ENCODE measurements around the gene CDK19.
A peak's percentile ranks its signal among the peaks of the same experiment; 100 is the strongest.

The CDK19 gene

GRCh38 chr6:110575925-110576463 lies 239.3 kb downstream of the CDK19 start:
- DNase-seq (ENCODE audit: low spot score): no peak

GRCh38 chr6:110574817-110575216 lies 240.5 kb downstream of the CDK19 start:
- DNase-seq (ENCODE audit: low spot score): no peak

- no peak for DNase-seq (ENCODE audit: low spot score)
These were observed 241.7 kb downstream of the CDK19 start for GRCh38 chr6:110573537-110573936.

- no peak for DNase-seq (ENCODE audit: low spot score)
These were observed 242.1 kb downstream of the CDK19 start for GRCh38 chr6:110573136-110573535.

GRCh38 chr6:110567957-110568696 lies 247.1 kb downstream of the CDK19 start:
- no peak for DNase-seq (ENCODE audit: low spot score)

- DNase-seq (ENCODE audit: low spot score): peak; percentile 52
These were observed 248.7 kb downstream of the CDK19 start for GRCh38 chr6:110566346-110567125.

- no peak for DNase-seq (ENCODE audit: low spot score)
These were observed 250.4 kb downstream of the CDK19 start for GRCh38 chr6:110564703-110565421.

- no peak for DNase-seq (ENCODE audit: low spot score)
These were observed 251.6 kb downstream of the CDK19 start for GRCh38 chr6:110563711-110564110.

GRCh38 chr6:110562316-110562915 lies 252.9 kb downstream of the CDK19 start:
- no peak for DNase-seq (ENCODE audit: low spot score)

GRCh38 chr6:110561696-110562095 lies 253.6 kb downstream of the CDK19 start:
- no peak for DNase-seq (ENCODE audit: low spot score)

GRCh38 chr6:110561008-110561396 lies 254.3 kb downstream of the CDK19 start:
- DNase-seq (ENCODE audit: low spot score): no peak

GRCh38 chr6:110560239-110561007 lies 254.8 kb downstream of the CDK19 start:
- DNase-seq (ENCODE audit: low spot score): no peak

All from LoVo (cell line).